Adrenal gland (tissue), 12 donors: ENCODE data around the gene SPCS3. TPM values are rescaled to one million over a fixed set of nuclear protein-coding genes. Genes with fewer than 3 reads are reported as not detected.
"Not testable (repeated sequence)": the region's sequence is repeated elsewhere in the genome, so short reads cannot be mapped to it uniquely, and the experiment has no call there.

Experiments used
- DNase-seq, 7 donors: peaks; one replicate each; pipeline ENCODE4 v3.0.0-alpha.2; 2019 to 2020
- H3K27ac ChIP-seq, 5 donors: fragments of 200-600 bp; sonication (generic) in 4 of 5; 1 replicate in 3 of 5; 2 replicates in 2 of 5; pipeline versions ENCODE4 v1.5.1 to v1.8.0; 2016 to 2020; ENCODE audit warnings: mild to moderate bottlenecking in 1 of 5
- H3K27me3 ChIP-seq: fragments of 200-600 bp; 2 replicates; pipeline ENCODE4 v1.8.0; 2021
- H3K36me3 ChIP-seq, 2 donors: fragments of 200-600 bp; replicated peaks in 1 of 2; 1 replicate in 1 of 2; 2 replicates in 1 of 2; pipeline versions ENCODE4 v1.5.1 to v1.8.0; 2018 to 2022
- H3K4me1 ChIP-seq, 2 donors: fragments of 200-600 bp; replicated peaks in 1 of 2; 1 replicate in 1 of 2; 2 replicates in 1 of 2; pipeline versions ENCODE4 v1.5.1 to v1.8.0; 2018 to 2021
- H3K4me3 ChIP-seq, 4 donors: fragments of 200-600 bp; sonication (generic) in 3 of 4; one replicate each; pipeline ENCODE4 v1.5.1; 2016 to 2018
- H3K9me3 ChIP-seq, 3 donors: fragments of 200-600 bp; sonication (generic) in 1 of 3; replicated peaks in 1 of 3; 1 replicate in 2 of 3; 2 replicates in 1 of 3; pipeline versions ENCODE4 v1.5.1 to v1.8.0; 2016 to 2021
- CTCF ChIP-seq, 6 experiments: fragments of 450-650 bp in 4 of 6; fragments of 200-600 bp in 2 of 6; sonication (generic) in 1 of 6; IDR thresholded peaks; 1 replicate in 5 of 6; 2 replicates in 1 of 6; pipeline versions ENCODE4 v1.5.1 to v1.8.0; 2016 to 2021; ENCODE audit warnings: antibody characterized with exemption in 6 of 6, mild to moderate bottlenecking in 2 of 6, moderate library complexity in 1 of 6
- POLR2A ChIP-seq, 2 donors: fragments of 450-650 bp; IDR thresholded peaks; one replicate each; pipeline ENCODE4 v1.6.1; 2017; ENCODE audit warnings: antibody characterized with exemption in 2 of 2, mild to moderate bottlenecking in 2 of 2, moderate library complexity in 1 of 2
- WGBS, 4 donors: extraction: QIAGEN DNeasy Blood & Tissue Kit in 2 of 4; methylation state at CpG; one replicate each; pipeline versions ENCODE4 v1.1.5 to v1.1.7; 2013 to 2017; 5-methylcytosine and 5-hydroxymethylcytosine counted together
- intact Hi-C, 2 donors: fragments of 100-400 bp; cut with DNase I; formaldehyde crosslinking; loops; one replicate each; pipeline versions ENCODE4 v1.14.1 to v1.15.0; 2022 to 2023
- polyA plus RNA-seq, 3 donors: library from polyadenylated mRNA; stranded (reverse); fragments of 200-250 nt in 2 of 3; fragments of 350-450 nt in 1 of 3; fragmentation: Illumina TruSeq in 1 of 3; extraction: RNeasy Lipid Tissue Mini Kit (QIAGEN cat#74804) in 1 of 3; gene quantifications; one replicate each; pipeline ENCODE4 v1.2.3, GENCODE V29; 2013 to 2014
- total RNA-seq, 9 donors: library from RNA; depleted of rRNA in 4 of 9; stranded (reverse); fragments of >200 nt in 4 of 9; fragments of 120-200 nt in 1 of 9; fragmentation: NEBNext Ultra II Directional in 1 of 9; extraction: Animal tissue kit (Norgen Biotek cat#: 25700) in 1 of 9; gene quantifications; one replicate each; pipeline versions ENCODE4 v1.1.0 to v1.2.4, GENCODE V29; 2013 to 2023
- donor health status: healthy with polysubstance abuse.
- donor health status: Bipolar disorder and iron deficiency.
- donor health status: DM: yes; HTN: yes; CAD: no.
- donor health status: DM: no; HTN: no; CAD: no.
- donor health status: DM: no; HTN: no; CAD: no.
- donor health status: DM: yes; HTN: yes; CAD: no.

The SPCS3 gene
- total and polyA plus RNA-seq, 12 donors: 8.4 to 144 (median 49.1) TPM

GRCh38 chr4:176323511-176324160 lies 3.9 kb downstream of the SPCS3 start:
- H3K4me3 ChIP-seq: no peak overlapping the region
- no peak for DNase-seq
- no peaks in the 10 kb centered on the region for H3K9me3 ChIP-seq
- 90 to 93% (median 91%) methylated on average over 3 of the region's 3 CpGs for WGBS, 4 donors
- no peaks in the 10 kb centered on the region for H3K36me3 ChIP-seq
- H3K4me1 ChIP-seq: peaks cover 0 to 34% of the 10 kb centered on the region in 2 donors
- intact Hi-C loops: no loop called here
- TF ChIP-seq CTCF (IDR thresholded peaks at IDR 0.05) (no peak), POLR2A (IDR thresholded peaks at IDR 0.05) (no peak)
- H3K27ac ChIP-seq: no peak overlapping the region
- H3K27me3 ChIP-seq: no peaks in the 10 kb centered on the region

- H3K27ac ChIP-seq, intact Hi-C loops: not testable (repeated sequence)
- H3K4me1 ChIP-seq: peaks cover 0 to 28% of the 10 kb centered on the region in 2 donors
Measured at GRCh38 chr4:176324876-176325275, 5.1 kb downstream of the SPCS3 start.

GRCh38 chr4:176333076-176333475 lies 13.3 kb downstream of the SPCS3 start:
- H3K9me3 ChIP-seq: no peaks in the 10 kb centered on the region
- 72 to 80% (median 77%) methylated on average over 3 of the region's 3 CpGs for WGBS, 4 donors
- H3K4me3 ChIP-seq: no peak overlapping the region
- no peaks in the 10 kb centered on the region for H3K4me1 ChIP-seq
- TF ChIP-seq CTCF (IDR thresholded peaks at IDR 0.05) (no peak), POLR2A (IDR thresholded peaks at IDR 0.05) (no peak)
- H3K27me3 ChIP-seq: no peaks in the 10 kb centered on the region
- H3K36me3 ChIP-seq: no peaks in the 10 kb centered on the region
- no peak overlapping the region for H3K27ac ChIP-seq
- intact Hi-C loops: no loop called here
- DNase-seq: no peak

More at GRCh38 chr4:176324876-176325275, 5.1 kb downstream of the SPCS3 start:
- H3K36me3 ChIP-seq, H3K9me3 ChIP-seq, DNase-seq, H3K4me3 ChIP-seq, H3K27me3 ChIP-seq: not testable (repeated sequence)
- WGBS, 4 donors: 78 to 84% (median 82%) methylated on average over 8 of the region's 8 CpGs

GRCh38 chr4:176334066-176334465 lies 14.3 kb downstream of the SPCS3 start:
- Histone ChIP-seq H3K9me3 (no peaks in the 10 kb centered on the region), H3K4me3 (no peak overlapping the region), H3K27me3 (no peaks in the 10 kb centered on the region), H3K4me1 (no peaks in the 10 kb centered on the region), H3K27ac (no peak overlapping the region), H3K36me3 (no peaks in the 10 kb centered on the region)
- intact Hi-C loops: no loop called here
- no peak for DNase-seq
- 76 to 87% (median 85%) methylated on average over 4 to 5 of the region's 5 CpGs for WGBS, 4 donors
- no peak for TF ChIP-seq CTCF (IDR thresholded peaks at IDR 0.05)

GRCh38 chr4:176335421-176335820 lies 15.7 kb downstream of the SPCS3 start:
- Histone ChIP-seq H3K27me3 (no peaks in the 10 kb centered on the region), H3K4me1 (no peaks in the 10 kb centered on the region), H3K4me3 (no peak overlapping the region), H3K27ac (no peak overlapping the region), H3K9me3 (no peaks in the 10 kb centered on the region), H3K36me3 (no peaks in the 10 kb centered on the region)
- DNase-seq: no peak
- intact Hi-C loops: no loop called here
- WGBS, 4 donors: 93 to 100% (median 99%) methylated on average over 1 of the region's 1 CpG
- no peak for TF ChIP-seq POLR2A (IDR thresholded peaks at IDR 0.05)
- TF ChIP-seq CTCF (IDR thresholded peaks at IDR 0.05): no peak
